Measurements from ENCODE around the gene SLC2A1. TPM values are rescaled to one million over a fixed set of nuclear protein-coding genes. Genes with fewer than 3 reads are reported as not detected.

The SLC2A1 gene
- total RNA-seq, 1 donor from 2014 or later, result 135 TPM

- Mint-ChIP-seq H3K36me3 (ENCODE audit: low read depth) (peaks cover 77% of the 10 kb centered on the region), H3K4me1 (peaks cover 71% of the 10 kb centered on the region), H3K9me3 (no peaks in the 10 kb centered on the region), H3K27me3 (no peaks in the 10 kb centered on the region), H3K27ac (peak overlapping the region; percentile 61), H3K4me3 (no peak overlapping the region)
- intact Hi-C loops (cut with micrococcal nuclease), result loop anchor here (10.0 kb wide), 4 partner anchors 245 to 475 kb away; partner anchors contain the start of genes ELOVL1, PPCS, PPIH and YBX1
- DNase-seq, result no peak
These were observed 29.1 kb downstream of the SLC2A1 start for GRCh38 chr1:42929434-42930177.

- H3K27ac Mint-ChIP-seq, result peak overlapping the region; percentile 61
These were observed 29.8 kb downstream of the SLC2A1 start for GRCh38 chr1:42928859-42929258.

GRCh38 chr1:42927920-42928505, 30.7 kb downstream of the SLC2A1 start:
- Mint-ChIP-seq H3K27ac (peak overlapping the region; percentile 52), H3K9me3 (no peaks in the 10 kb centered on the region), H3K36me3 (ENCODE audit: low read depth) (peaks cover 63% of the 10 kb centered on the region), H3K4me3 (no peak overlapping the region), H3K27me3 (no peaks in the 10 kb centered on the region), H3K4me1 (peaks cover 66% of the 10 kb centered on the region)
- intact Hi-C loops (cut with micrococcal nuclease), result loop anchor here (10.0 kb wide), 3 partner anchors 243 to 473 kb away; partner anchors contain the start of genes PPCS, PPIH, YBX1 and ZMYND12
- no peak for DNase-seq

More at GRCh38 chr1:42928859-42929258, 29.8 kb downstream of the SLC2A1 start:
- Mint-ChIP-seq H3K9me3 (no peaks in the 10 kb centered on the region), H3K4me1 (peaks cover 66% of the 10 kb centered on the region), H3K4me3 (no peak overlapping the region), H3K27me3 (no peaks in the 10 kb centered on the region), H3K36me3 (ENCODE audit: low read depth) (peaks cover 69% of the 10 kb centered on the region)
- intact Hi-C loops (cut with micrococcal nuclease), result loop anchor here (10.0 kb wide), 3 partner anchors 244 to 474 kb away; partner anchors contain the start of genes PPCS, PPIH, YBX1 and ZMYND12
- DNase-seq, result no peak

- Mint-ChIP-seq H3K4me3 (no peak overlapping the region), H3K27ac (peak overlapping the region; percentile 29), H3K27me3 (no peaks in the 10 kb centered on the region), H3K36me3 (ENCODE audit: low read depth) (peaks cover 60% of the 10 kb centered on the region), H3K9me3 (no peaks in the 10 kb centered on the region), H3K4me1 (peaks cover 65% of the 10 kb centered on the region)
- intact Hi-C loops (cut with micrococcal nuclease), result loop anchor here (10.0 kb wide), 3 partner anchors 243 to 473 kb away; partner anchors contain the start of genes PPCS, PPIH, YBX1 and ZMYND12
- DNase-seq, result no peak
These were observed 31.3 kb downstream of the SLC2A1 start for GRCh38 chr1:42927274-42927841.

GRCh38 chr1:42926879-42927242, 31.8 kb downstream of the SLC2A1 start:
- Mint-ChIP-seq H3K36me3 (ENCODE audit: low read depth) (peaks cover 58% of the 10 kb centered on the region), H3K4me3 (no peak overlapping the region), H3K27me3 (no peaks in the 10 kb centered on the region), H3K9me3 (no peaks in the 10 kb centered on the region), H3K4me1 (peaks cover 60% of the 10 kb centered on the region), H3K27ac (peak overlapping the region; percentile 11)
- peak; percentile 58 for DNase-seq
- intact Hi-C loops (cut with micrococcal nuclease), result loop anchor here (10.0 kb wide), 3 partner anchors 242 to 472 kb away; partner anchors contain the start of genes PPCS, PPIH, YBX1 and ZMYND12

GRCh38 chr1:42926235-42926878, 32.3 kb downstream of the SLC2A1 start:
- Mint-ChIP-seq H3K27ac (peak overlapping the region; percentile 55), H3K36me3 (ENCODE audit: low read depth) (peaks cover 57% of the 10 kb centered on the region), H3K4me1 (peaks cover 56% of the 10 kb centered on the region), H3K27me3 (no peaks in the 10 kb centered on the region), H3K9me3 (no peaks in the 10 kb centered on the region), H3K4me3 (no peak overlapping the region)
- DNase-seq, result peak; percentile 57
- intact Hi-C loops (cut with micrococcal nuclease), result loop anchor here (10.0 kb wide), 3 partner anchors 242 to 472 kb away; partner anchors contain the start of genes PPCS, PPIH, YBX1 and ZMYND12

- Mint-ChIP-seq H3K36me3 (ENCODE audit: low read depth) (peaks cover 45% of the 10 kb centered on the region), H3K4me3 (peak overlapping the region; percentile 84), H3K9me3 (no peaks in the 10 kb centered on the region), H3K27me3 (no peaks in the 10 kb centered on the region), H3K4me1 (peaks cover 45% of the 10 kb centered on the region), H3K27ac (peak overlapping the region; percentile 91)
- intact Hi-C loops (cut with micrococcal nuclease), result loop anchor here (1.0 to 10.0 kb wide), 9 partner anchors 7 to 470 kb away; partner anchors contain the start of genes C1orf50, CFAP57, EBNA1BP2 and P3H1
- DNase-seq, result peak; percentile 66
These were observed 33.6 kb downstream of the SLC2A1 start for GRCh38 chr1:42924851-42925760.

GRCh38 chr1:42924082-42924850, 34.4 kb downstream of the SLC2A1 start:
- no peaks in the 10 kb centered on the region for H3K9me3 Mint-ChIP-seq
- H3K4me1 Mint-ChIP-seq, result peaks cover 44% of the 10 kb centered on the region
- intact Hi-C loops (cut with micrococcal nuclease), result loop anchor here (1.0 to 10.0 kb wide), 9 partner anchors 8 to 469 kb away; partner anchors contain the start of genes C1orf50, CFAP57, EBNA1BP2 and P3H1
- DNase-seq, result peak; percentile 98
- H3K4me3 Mint-ChIP-seq, result peak overlapping the region; percentile 84
- peak overlapping the region; percentile 91 for H3K27ac Mint-ChIP-seq
- H3K27me3 Mint-ChIP-seq, result no peaks in the 10 kb centered on the region
- peaks cover 37% of the 10 kb centered on the region for H3K36me3 Mint-ChIP-seq (ENCODE audit: low read depth)

- H3K4me3 Mint-ChIP-seq, result peak overlapping the region; percentile 84
- peaks cover 30% of the 10 kb centered on the region for H3K36me3 Mint-ChIP-seq (ENCODE audit: low read depth)
- intact Hi-C loops (cut with micrococcal nuclease), result loop anchor here (1.0 to 10.0 kb wide), 10 partner anchors 9 to 469 kb away; partner anchors contain the start of genes C1orf50, CFAP57, EBNA1BP2 and P3H1
- DNase-seq, result peak; percentile 62
- peak overlapping the region; percentile 91 for H3K27ac Mint-ChIP-seq
- H3K9me3 Mint-ChIP-seq, result no peaks in the 10 kb centered on the region
- H3K4me1 Mint-ChIP-seq, result peaks cover 41% of the 10 kb centered on the region
- no peaks in the 10 kb centered on the region for H3K27me3 Mint-ChIP-seq
These were observed 35.1 kb downstream of the SLC2A1 start for GRCh38 chr1:42923367-42924081.

GRCh38 chr1:42922687-42923366, 35.8 kb downstream of the SLC2A1 start:
- Mint-ChIP-seq H3K4me3 (peak overlapping the region; percentile 84), H3K36me3 (ENCODE audit: low read depth) (peaks cover 26% of the 10 kb centered on the region), H3K27me3 (no peaks in the 10 kb centered on the region), H3K27ac (peak overlapping the region; percentile 91), H3K9me3 (no peaks in the 10 kb centered on the region), H3K4me1 (peaks cover 36% of the 10 kb centered on the region)
- DNase-seq, result peak; percentile 90
- intact Hi-C loops (cut with micrococcal nuclease), result loop anchor here (1.0 to 10.0 kb wide), 5 partner anchors 150 to 468 kb away; partner anchors contain the start of genes C1orf50, P3H1, PPCS and PPIH

- DNase-seq, result no peak
- H3K4me3 Mint-ChIP-seq, result no peak overlapping the region
- peaks cover 30% of the 10 kb centered on the region for H3K4me1 Mint-ChIP-seq
- intact Hi-C loops (cut with micrococcal nuclease), result loop anchor here (5.0 to 10.0 kb wide), 4 partner anchors 154 to 467 kb away; partner anchors contain the start of genes C1orf50, P3H1, PPCS and PPIH
- no peaks in the 10 kb centered on the region for H3K27me3 Mint-ChIP-seq
- no peak overlapping the region for H3K27ac Mint-ChIP-seq
- peaks cover 17% of the 10 kb centered on the region for H3K36me3 Mint-ChIP-seq (ENCODE audit: low read depth)
- H3K9me3 Mint-ChIP-seq, result no peaks in the 10 kb centered on the region
These were observed 36.9 kb downstream of the SLC2A1 start for GRCh38 chr1:42921769-42922168.
